D721Med (cell line): ENCODE measurements around the gene SPAG6.
A peak's percentile ranks its signal among the peaks of the same experiment; 100 is the strongest.

Experiments used
- DNase-seq: peaks from one replicate; pipeline ENCODE4 v3.0.0; 2011; ENCODE audit warnings: low spot score; ENCODE audit not compliant: insufficient read length
- FAIRE-seq: peaks from 2 replicates; lab custom pipeline; 2011; peaks lifted over from hg19 to GRCh38; lab: Jason Lieb, UNC
- CTCF ChIP-seq: IDR thresholded peaks from 2 replicates; pipeline ENCODE4 v1.5.1; 2012; ENCODE audit warnings: mild to moderate bottlenecking, control low read depth; ENCODE audit not compliant: insufficient read depth; ENCODE audit errors: missing control alignments

Gene SPAG6

GRCh38 chr10:22436526-22436892 is 91.2 kb downstream of the SPAG6 start:
- FAIRE-seq, result no peak
- TF ChIP-seq CTCF, result no peak
- no peak for DNase-seq

- no peak for TF ChIP-seq CTCF
- FAIRE-seq (no peak), DNase-seq (peak; percentile 37)
These were observed 91.8 kb downstream of the SPAG6 start for GRCh38 chr10:22436893-22437619.

- no peak for FAIRE-seq
These were observed 92.6 kb downstream of the SPAG6 start for GRCh38 chr10:22437620-22438588.

GRCh38 chr10:22438711-22439110 is 93.4 kb downstream of the SPAG6 start:
- TF ChIP-seq CTCF, result no peak

More at GRCh38 chr10:22437620-22438588, 92.6 kb downstream of the SPAG6 start:
- DNase-seq, result no peak
- TF ChIP-seq CTCF, result no peak

GRCh38 chr10:22442063-22442462 is 96.8 kb downstream of the SPAG6 start:
- no peak for TF ChIP-seq CTCF
- DNase-seq, result no peak
- no peak for FAIRE-seq

More at GRCh38 chr10:22438711-22439110, 93.4 kb downstream of the SPAG6 start:
- FAIRE-seq (no peak), DNase-seq (no peak)

GRCh38 chr10:22442468-22442867 is 97.2 kb downstream of the SPAG6 start:
- TF ChIP-seq CTCF, result no peak
- FAIRE-seq (no peak), DNase-seq (no peak)
